Measurements from ENCODE around the gene MAEA. TPM values are rescaled to one million over a fixed set of nuclear protein-coding genes. Genes with fewer than 3 reads are reported as not detected.
A peak's percentile ranks its signal among the peaks of the same experiment; 100 is the strongest.

Gene MAEA
- total RNA-seq, 1 donor from 2014 or later = 81.3 TPM

- TF ChIP-seq CTCF (IDR thresholded peaks at IDR 0.05; ENCODE audit: unreplicated experiment) = no peak
- H3K36me3 Mint-ChIP-seq (ENCODE audit: insufficient read depth) = peaks cover 14% of the 10 kb centered on the region
Observed at GRCh38 chr4:1344696-1345095, 55.0 kb downstream of the MAEA start.

GRCh38 chr4:1345903-1346780 lies 56.5 kb downstream of the MAEA start:
- Mint-ChIP-seq H3K9me3 (ENCODE audit: low read depth) (no peaks in the 10 kb centered on the region), H3K27me3 (no peaks in the 10 kb centered on the region), H3K4me1 (ENCODE audit: low read depth) (peaks cover 24% of the 10 kb centered on the region), H3K4me3 (ENCODE audit: low read depth) (peak overlapping the region; percentile 82), H3K27ac (peak overlapping the region; percentile 94), H3K36me3 (ENCODE audit: insufficient read depth) (peaks cover 7% of the 10 kb centered on the region)
- peak; percentile 21 for TF ChIP-seq CTCF (IDR thresholded peaks at IDR 0.05; ENCODE audit: unreplicated experiment)
- DNase-seq (ENCODE audit: low spot score, unreplicated experiment) = peak; percentile 41

More at GRCh38 chr4:1344696-1345095, 55.0 kb downstream of the MAEA start:
- DNase-seq (ENCODE audit: low spot score, unreplicated experiment) = no peak
- Mint-ChIP-seq H3K4me3 (ENCODE audit: low read depth) (peak overlapping the region; percentile 82), H3K9me3 (ENCODE audit: low read depth) (no peaks in the 10 kb centered on the region), H3K27me3 (no peaks in the 10 kb centered on the region), H3K27ac (peak overlapping the region; percentile 71), H3K4me1 (ENCODE audit: low read depth) (peaks cover 24% of the 10 kb centered on the region)

- Mint-ChIP-seq H3K9me3 (ENCODE audit: low read depth) (no peaks in the 10 kb centered on the region), H3K27ac (peak within 1 kb of the TSS; percentile 95), H3K4me3 (ENCODE audit: low read depth) (peak within 1 kb of the TSS; percentile 83), H3K27me3 (no peaks in the 10 kb centered on the region), H3K36me3 (ENCODE audit: insufficient read depth) (peaks cover 4% of the 10 kb centered on the region), H3K4me1 (ENCODE audit: low read depth) (peaks cover 24% of the 10 kb centered on the region)
- TF ChIP-seq CTCF (IDR thresholded peaks at IDR 0.05; ENCODE audit: unreplicated experiment) = no peak
- peak; percentile 100 for DNase-seq (ENCODE audit: low spot score, unreplicated experiment)
Observed at GRCh38 chr4:1346781-1347409, 57.2 kb downstream of the MAEA start, which contains the start of gene UVSSA. UVSSA (plus strand) TSS chr4:1347208; CDS start chr4:1348092, 884 bp downstream.

GRCh38 chr4:1347410-1347864 lies 57.7 kb downstream of the MAEA start:
- Mint-ChIP-seq H3K36me3 (ENCODE audit: insufficient read depth) (peaks cover 4% of the 10 kb centered on the region), H3K9me3 (ENCODE audit: low read depth) (no peaks in the 10 kb centered on the region), H3K4me1 (ENCODE audit: low read depth) (peaks cover 24% of the 10 kb centered on the region), H3K27me3 (no peaks in the 10 kb centered on the region), H3K4me3 (ENCODE audit: low read depth) (peak overlapping the region; percentile 83), H3K27ac (peak overlapping the region; percentile 95)
- no peak for DNase-seq (ENCODE audit: low spot score, unreplicated experiment)
- TF ChIP-seq CTCF (IDR thresholded peaks at IDR 0.05; ENCODE audit: unreplicated experiment) = no peak

- no peak for DNase-seq (ENCODE audit: low spot score, unreplicated experiment)
- no peak for TF ChIP-seq CTCF (IDR thresholded peaks at IDR 0.05; ENCODE audit: unreplicated experiment)
- no peaks in the 10 kb centered on the region for H3K9me3 Mint-ChIP-seq (ENCODE audit: low read depth)
- peak overlapping the region; percentile 95 for H3K27ac Mint-ChIP-seq
- H3K4me3 Mint-ChIP-seq (ENCODE audit: low read depth) = peak overlapping the region; percentile 83
- peaks cover 6% of the 10 kb centered on the region for H3K36me3 Mint-ChIP-seq (ENCODE audit: insufficient read depth)
- peaks cover 24% of the 10 kb centered on the region for H3K4me1 Mint-ChIP-seq (ENCODE audit: low read depth)
- H3K27me3 Mint-ChIP-seq = no peaks in the 10 kb centered on the region
Observed at GRCh38 chr4:1348014-1348513, 58.4 kb downstream of the MAEA start.
